Measurements from ENCODE around the gene IBTK. TPM values are rescaled to one million over a fixed set of nuclear protein-coding genes. Genes with fewer than 3 reads are reported as not detected.

The IBTK gene
- total and polyA plus RNA-seq, 2 of the 8 experiments (the other 6 are each of a cell fraction or from before 2014, with no cell fraction given) = 4.6 to 24.2 TPM

- TF ChIP-seq CHD7 (IDR thresholded peaks at IDR 0.05; ENCODE audit: insufficient replicate concordance, low read length) (no peak), CTBP2 (IDR thresholded peaks at IDR 0.05; ENCODE audit: borderline replicate concordance, insufficient read depth, insufficient read length, low read length) (no peak)
Observed at GRCh38 chr6:82245376-82245775, 2.2 kb downstream of the IBTK start (continued).

Measured in H1 (cell line).